Liver (tissue), 9 donors: ENCODE results near the gene USP6NL. TPM values are rescaled to one million over a fixed set of nuclear protein-coding genes. Genes with fewer than 3 reads are reported as not detected.

Source experiments
- DNase-seq: peaks from one replicate; pipeline ENCODE4 v3.0.0-alpha.2; 2017; ENCODE audit warnings: low spot score
- H3K27ac ChIP-seq, 2 donors: one replicate each; pipeline ENCODE4 v1.7.0; 2013; ENCODE audit warnings: inconsistent platforms in 2 of 2, low read length in 2 of 2, control low read depth in 1 of 2, low read depth in 1 of 2, mild to moderate bottlenecking in 1 of 2
- H3K27me3 ChIP-seq, 4 donors: one replicate each; pipeline versions ENCODE4 v1.6.1 to v1.7.0; 2013; ENCODE audit warnings: low read length in 3 of 4, inconsistent platforms in 1 of 4, mild to moderate bottlenecking in 1 of 4, moderate library complexity in 1 of 4; ENCODE audit not compliant: control insufficient read depth in 4 of 4, insufficient read depth in 4 of 4
- H3K36me3 ChIP-seq, 4 donors: one replicate each; pipeline versions ENCODE4 v1.6.1 to v1.7.0; 2013; ENCODE audit warnings: low read length in 3 of 4, mild to moderate bottlenecking in 3 of 4, low read depth in 1 of 4, moderate library complexity in 1 of 4; ENCODE audit not compliant: control insufficient read depth in 4 of 4, insufficient read depth in 3 of 4
- H3K4me1 ChIP-seq, 4 donors: one replicate each; pipeline versions ENCODE4 v1.6.1 to v1.7.0; 2013; ENCODE audit warnings: low read length in 3 of 4, mild to moderate bottlenecking in 3 of 4, moderate library complexity in 1 of 4; ENCODE audit not compliant: control insufficient read depth in 4 of 4, insufficient read depth in 4 of 4
- H3K4me3 ChIP-seq, 3 donors: one replicate each; pipeline versions ENCODE4 v1.6.1 to v1.7.0; 2013; ENCODE audit warnings: low read length in 3 of 3, control low read depth in 1 of 3, low read depth in 1 of 3, mild to moderate bottlenecking in 1 of 3
- H3K9ac ChIP-seq, 2 donors: one replicate each; pipeline ENCODE4 v1.7.0; 2013; ENCODE audit warnings: low read length in 2 of 2, mild to moderate bottlenecking in 2 of 2, moderate library complexity in 2 of 2, control low read depth in 1 of 2, low read depth in 1 of 2
- H3K9me3 ChIP-seq, 4 donors: one replicate each; pipeline versions ENCODE4 v1.6.1 to v1.7.0; 2013; ENCODE audit warnings: low read length in 3 of 4; ENCODE audit not compliant: control insufficient read depth in 4 of 4
- ATF3 ChIP-seq: IDR thresholded peaks from 2 replicates; pipeline ENCODE4 v1.6.1; 2016; ENCODE audit warnings: antibody characterized with exemption
- CTCF ChIP-seq: fragments of 150-350 bp; IDR thresholded peaks from 2 replicates; pipeline ENCODE4 v1.5.1; 2017; ENCODE audit warnings: improper control_type of control experiment, low read depth, low read length; ENCODE audit not compliant: missing input control
- EGR1 ChIP-seq, 2 donors: IDR thresholded peaks; 2 replicates each; pipeline ENCODE4 v1.6.1; 2016 to 2018; ENCODE audit warnings: antibody characterized with exemption in 2 of 2, low read depth in 2 of 2
- FOXA1 ChIP-seq: IDR thresholded peaks from 2 replicates; pipeline ENCODE4 v1.6.1; 2016; ENCODE audit warnings: antibody characterized with exemption
- FOXA2 ChIP-seq: IDR thresholded peaks from 2 replicates; pipeline ENCODE4 v1.6.1; 2016; ENCODE audit warnings: antibody characterized with exemption
- GABPA ChIP-seq, 2 donors: IDR thresholded peaks in 1 of 2; conservative IDR thresholded peaks in 1 of 2; 2 replicates each; pipeline ENCODE4 v1.6.1; 2016; ENCODE audit warnings: antibody characterized with exemption in 2 of 2, mild to moderate bottlenecking in 1 of 2, moderate library complexity in 1 of 2
- HNF4A ChIP-seq, 2 donors: conservative IDR thresholded peaks; 2 replicates each; pipeline ENCODE4 v1.6.1; 2016; ENCODE audit warnings: antibody characterized with exemption in 2 of 2, mild to moderate bottlenecking in 2 of 2
- HNF4G ChIP-seq: IDR thresholded peaks from 2 replicates; pipeline ENCODE4 v1.6.1; 2016; ENCODE audit warnings: antibody characterized with exemption
- JUND ChIP-seq, 2 donors: IDR thresholded peaks; 2 replicates each; pipeline ENCODE4 v1.6.1; 2016; ENCODE audit warnings: antibody characterized with exemption in 2 of 2
- MAX ChIP-seq: IDR thresholded peaks from 2 replicates; pipeline ENCODE4 v1.6.1; 2016; ENCODE audit warnings: antibody characterized with exemption
- NR2F2 ChIP-seq: IDR thresholded peaks from 2 replicates; pipeline ENCODE4 v1.6.1; 2016; ENCODE audit warnings: antibody characterized with exemption
- RAD21 ChIP-seq, 2 donors: IDR thresholded peaks; 2 replicates each; pipeline ENCODE4 v1.6.1; 2016; ENCODE audit warnings: antibody characterized with exemption in 2 of 2, mild to moderate bottlenecking in 2 of 2
- REST ChIP-seq: IDR thresholded peaks from 2 replicates; pipeline ENCODE4 v1.6.1; 2016; ENCODE audit warnings: antibody characterized with exemption, mild to moderate bottlenecking
- RXRA ChIP-seq, 2 donors: IDR thresholded peaks; 2 replicates each; pipeline ENCODE4 v1.6.1; 2017 to 2018; ENCODE audit warnings: antibody characterized with exemption in 2 of 2, mild to moderate bottlenecking in 1 of 2
- SP1 ChIP-seq: IDR thresholded peaks from 2 replicates; pipeline ENCODE4 v1.6.1; 2018; ENCODE audit warnings: antibody characterized with exemption, mild to moderate bottlenecking
- TAF1 ChIP-seq: conservative IDR thresholded peaks from 2 replicates; pipeline ENCODE4 v1.6.1; 2016; ENCODE audit warnings: antibody characterized with exemption, mild to moderate bottlenecking
- YY1 ChIP-seq: IDR thresholded peaks from 2 replicates; pipeline ENCODE4 v1.6.1; 2016; ENCODE audit warnings: antibody characterized with exemption, mild to moderate bottlenecking
- ZBTB33 ChIP-seq: IDR thresholded peaks from 2 replicates; pipeline ENCODE4 v1.6.1; 2016; ENCODE audit warnings: antibody characterized with exemption
- WGBS: extraction: QIAGEN DNeasy Blood & Tissue Kit; methylation state at CpG from one replicate; pipeline ENCODE4 v1.1.7; 2013; 5-methylcytosine and 5-hydroxymethylcytosine counted together
- polyA plus RNA-seq, 2 donors: library from polyadenylated mRNA; stranded (reverse) in 1 of 2; unstranded in 1 of 2; fragments of 200-250 nt in 1 of 2; fragments of >200 nt in 1 of 2; fragmentation: Nextera tagmentation in 1 of 2; extraction: Ambion mirVana in 1 of 2; gene quantifications; one replicate each; pipeline versions ENCODE4 v1.2.1 to v1.2.3, GENCODE V29; 2013 to 2015
- total RNA-seq, 2 donors: library from RNA; depleted of rRNA; stranded (reverse); fragments of >200 nt; gene quantifications; one replicate each; pipeline ENCODE4 v1.2.3, GENCODE V29; 2014
- donor health status: healthy.
- donor health status: healthy.
- donor health status: healthy.
- donor health status: healthy.
- donor health status: healthy.

Gene USP6NL
- total and polyA plus RNA-seq, 4 donors = 3.8 to 15.0 (median 10.2) TPM

GRCh38 chr10:11631890-11632587, 20.6 kb upstream of the USP6NL start:
- Histone ChIP-seq H3K27ac (peak overlapping the region; percentile 32 to 43), H3K36me3 (no peaks in the 10 kb centered on the region), H3K27me3 (no peaks in the 10 kb centered on the region), H3K9ac (peak overlapping the region in 1 of 2 donors; percentile 33), H3K9me3 (no peaks in the 10 kb centered on the region), H3K4me1 (no peaks in the 10 kb centered on the region), H3K4me3 (peak overlapping the region; percentile 39 to 53 (median 47))
- WGBS = 50% methylated on average over 8 of the region's 8 CpGs
- DNase-seq = no peak
- no peak for TF ChIP-seq REST
- peak; percentile 61 to 62 for TF ChIP-seq HNF4A (conservative IDR thresholded peaks at IDR 0.05)
- TF ChIP-seq MAX = no peak
- peak in 1 of 2 donors; percentile 21 for TF ChIP-seq RAD21 (IDR thresholded peaks at IDR 0.05)
- TF ChIP-seq EGR1 (IDR thresholded peaks at IDR 0.05; ENCODE audit: low read depth in 2 of 2) = no peak
- peak; percentile 63 for TF ChIP-seq YY1
- TF ChIP-seq FOXA1 = no peak
- no peak for TF ChIP-seq GABPA (IDR thresholded peaks at IDR 0.05 in 1 of 2, conservative IDR thresholded peaks at IDR 0.05 in 1 of 2)
- peak; percentile 33 for TF ChIP-seq SP1
- TF ChIP-seq RXRA (IDR thresholded peaks at IDR 0.05) = no peak
- no peak for TF ChIP-seq FOXA2
- no peak for TF ChIP-seq ZBTB33
- no peak for TF ChIP-seq NR2F2
- TF ChIP-seq ATF3 = no peak
- TF ChIP-seq TAF1 = no peak
- no peak for TF ChIP-seq CTCF
- no peak for TF ChIP-seq JUND (IDR thresholded peaks at IDR 0.05)
- TF ChIP-seq HNF4G = no peak
